Measurements from ENCODE around the gene PCLO.

Gene PCLO

DNA sequence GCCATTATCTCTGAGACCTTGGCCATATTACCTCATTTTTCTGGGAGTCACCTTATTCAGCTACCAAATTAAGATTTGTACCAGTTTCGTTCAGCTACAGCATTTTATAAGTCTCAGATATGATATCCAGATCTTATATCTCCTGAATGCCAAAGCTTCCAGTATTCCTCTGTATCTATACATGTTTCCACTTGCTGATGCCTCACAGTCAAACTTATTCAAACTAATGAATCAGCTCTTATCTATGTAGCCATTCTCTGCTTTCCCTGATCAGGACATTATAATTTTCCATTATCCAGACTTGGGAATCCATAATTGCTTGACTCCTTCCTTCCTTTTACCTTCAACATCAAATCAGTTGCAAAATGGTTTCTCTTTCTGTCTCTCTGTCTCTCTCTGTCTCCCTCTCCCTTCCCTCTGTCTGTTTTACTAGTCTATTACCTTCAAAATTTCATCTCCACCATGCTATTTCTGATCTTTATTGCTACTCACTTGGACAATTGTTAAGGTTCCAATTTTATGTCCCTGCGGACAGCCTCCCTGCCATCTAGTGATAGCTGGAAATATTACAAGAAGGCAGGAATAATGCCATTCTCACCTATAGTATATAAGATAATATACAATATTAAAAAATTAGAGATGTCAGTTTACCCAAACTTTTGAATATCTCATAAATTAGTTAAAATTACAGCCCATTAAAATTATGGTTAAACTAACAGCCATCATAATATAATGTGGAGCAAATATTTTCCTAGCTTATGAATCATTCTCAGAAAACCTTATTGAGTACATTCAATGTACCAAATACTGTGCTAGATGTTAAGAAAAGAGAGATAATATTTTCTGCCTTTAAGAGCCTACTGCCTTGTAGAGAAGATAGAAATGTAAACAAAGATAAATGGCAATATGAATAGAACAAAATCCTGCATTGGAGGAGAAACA is 89.8 kb downstream of the PCLO start:
- no peak overlapping the region for H3K4me3 ChIP-seq (ENCODE audit: low read length)
- H3K27me3 ChIP-seq (ENCODE audit: control insufficient read depth, insufficient read depth, low read length) = no peaks in the 10 kb centered on the region
- no peaks in the 10 kb centered on the region for H3K36me3 ChIP-seq (ENCODE audit: control insufficient read depth, insufficient read depth, low read length)
- no peaks in the 10 kb centered on the region for H3K9me3 ChIP-seq (ENCODE audit: control insufficient read depth, low read length)
- no peaks in the 10 kb centered on the region for H3K4me1 ChIP-seq (ENCODE audit: control insufficient read depth, insufficient read depth, low read length)
- H3K9ac ChIP-seq (ENCODE audit: low read length) = no peak overlapping the region

DNA sequence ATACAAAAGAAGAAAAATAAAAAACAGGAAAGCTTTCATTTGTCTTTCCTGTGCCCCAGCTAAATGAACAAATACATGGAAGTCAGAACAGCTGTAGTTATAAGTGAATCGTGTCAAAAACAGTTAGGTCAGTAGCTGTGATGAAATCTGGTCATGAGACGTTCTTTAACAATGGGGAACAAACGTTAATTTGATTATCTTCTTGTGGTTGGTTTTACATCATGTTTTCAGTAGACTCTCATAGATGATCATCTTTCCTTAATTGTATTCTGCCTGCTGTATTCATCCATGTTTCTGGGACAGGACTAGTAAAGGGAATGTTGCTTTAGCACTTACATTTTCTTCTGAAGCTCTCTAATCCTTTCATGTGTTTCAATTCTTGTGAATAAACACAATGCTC is 97.0 kb downstream of the PCLO start:
- Histone ChIP-seq H3K27me3 (ENCODE audit: control insufficient read depth, insufficient read depth, low read length) (no peaks in the 10 kb centered on the region), H3K4me1 (ENCODE audit: control insufficient read depth, insufficient read depth, low read length) (no peaks in the 10 kb centered on the region), H3K9ac (ENCODE audit: low read length) (no peak overlapping the region), H3K4me3 (ENCODE audit: low read length) (no peak overlapping the region), H3K9me3 (ENCODE audit: control insufficient read depth, low read length) (no peaks in the 10 kb centered on the region), H3K36me3 (ENCODE audit: control insufficient read depth, insufficient read depth, low read length) (no peaks in the 10 kb centered on the region)

DNA sequence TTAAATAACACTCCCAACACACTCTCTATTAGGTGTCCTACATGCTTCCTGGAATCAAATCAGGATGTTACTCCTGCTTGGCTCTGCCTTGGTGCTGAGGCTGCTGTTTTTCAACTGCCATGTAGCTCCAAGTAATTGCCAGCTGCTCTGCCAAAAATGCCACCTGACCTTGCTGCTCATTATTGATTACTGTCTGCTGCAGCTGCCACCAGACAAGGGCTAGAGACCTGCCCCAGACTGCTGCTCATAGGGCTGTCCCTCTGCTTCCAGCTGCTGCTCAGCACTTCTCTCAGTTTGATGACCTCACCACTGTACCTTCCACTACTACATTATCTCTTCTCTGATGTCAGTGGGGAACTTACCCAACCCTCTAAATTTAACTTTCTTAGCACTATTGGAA is 102.5 kb downstream of the PCLO start:
- Histone ChIP-seq H3K9me3 (ENCODE audit: control insufficient read depth, low read length) (no peaks in the 10 kb centered on the region), H3K9ac (ENCODE audit: low read length) (no peak overlapping the region), H3K4me1 (ENCODE audit: control insufficient read depth, insufficient read depth, low read length) (no peaks in the 10 kb centered on the region), H3K27me3 (ENCODE audit: control insufficient read depth, insufficient read depth, low read length) (no peaks in the 10 kb centered on the region), H3K4me3 (ENCODE audit: low read length) (no peak overlapping the region), H3K36me3 (ENCODE audit: control insufficient read depth, insufficient read depth, low read length) (no peaks in the 10 kb centered on the region)

DNA sequence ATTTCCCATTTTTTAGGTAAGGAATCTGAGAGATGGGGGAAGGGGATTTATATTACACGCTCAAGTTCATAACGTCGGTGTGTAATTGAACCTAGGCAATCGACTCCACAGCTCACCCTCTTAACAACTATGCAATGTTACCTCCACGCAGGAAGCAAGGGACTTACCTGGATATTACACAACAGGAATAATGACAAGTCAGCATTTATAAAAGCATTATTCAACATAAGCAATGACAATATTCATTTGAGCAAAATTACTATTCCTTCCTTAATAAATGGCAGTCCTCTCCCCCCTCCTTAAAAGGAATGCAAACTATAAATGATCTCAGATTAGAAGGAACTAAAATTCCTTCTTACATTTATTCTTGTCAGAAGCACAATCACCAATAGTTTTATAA is 104.0 kb downstream of the PCLO start:
- Histone ChIP-seq H3K9ac (ENCODE audit: low read length) (no peak overlapping the region), H3K36me3 (ENCODE audit: control insufficient read depth, insufficient read depth, low read length) (no peaks in the 10 kb centered on the region), H3K4me1 (ENCODE audit: control insufficient read depth, insufficient read depth, low read length) (no peaks in the 10 kb centered on the region)

DNA sequence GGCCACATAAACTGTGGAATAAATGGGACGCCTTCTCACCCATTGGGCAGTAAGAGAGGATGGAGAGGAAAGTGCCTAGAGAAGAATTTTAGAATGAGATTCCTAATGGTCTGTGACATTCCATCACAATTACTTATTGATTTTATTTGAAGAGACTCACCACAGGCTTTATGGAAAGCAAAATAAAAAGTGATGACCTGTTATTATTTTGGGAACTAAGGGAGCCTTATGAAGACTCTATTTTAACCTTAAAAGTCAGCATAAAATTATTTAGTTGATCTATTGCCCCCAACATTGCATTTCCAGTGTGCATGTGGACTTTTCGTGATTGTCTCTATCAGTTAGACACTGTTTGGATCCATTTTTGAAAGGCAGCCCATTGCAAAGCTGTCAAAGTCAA is 107.5 kb downstream of the PCLO start:
- Histone ChIP-seq H3K9ac (ENCODE audit: low read length) (no peak overlapping the region), H3K9me3 (ENCODE audit: control insufficient read depth, low read length) (no peaks in the 10 kb centered on the region), H3K4me1 (ENCODE audit: control insufficient read depth, insufficient read depth, low read length) (no peaks in the 10 kb centered on the region), H3K36me3 (ENCODE audit: control insufficient read depth, insufficient read depth, low read length) (no peaks in the 10 kb centered on the region), H3K4me3 (ENCODE audit: low read length) (no peak overlapping the region), H3K27me3 (ENCODE audit: control insufficient read depth, insufficient read depth, low read length) (no peaks in the 10 kb centered on the region)

More for the DNA sequence above, 104.0 kb downstream of the PCLO start:
- Histone ChIP-seq H3K9me3 (ENCODE audit: control insufficient read depth, low read length) (no peaks in the 10 kb centered on the region), H3K4me3 (ENCODE audit: low read length) (no peak overlapping the region), H3K27me3 (ENCODE audit: control insufficient read depth, insufficient read depth, low read length) (no peaks in the 10 kb centered on the region)

DNA sequence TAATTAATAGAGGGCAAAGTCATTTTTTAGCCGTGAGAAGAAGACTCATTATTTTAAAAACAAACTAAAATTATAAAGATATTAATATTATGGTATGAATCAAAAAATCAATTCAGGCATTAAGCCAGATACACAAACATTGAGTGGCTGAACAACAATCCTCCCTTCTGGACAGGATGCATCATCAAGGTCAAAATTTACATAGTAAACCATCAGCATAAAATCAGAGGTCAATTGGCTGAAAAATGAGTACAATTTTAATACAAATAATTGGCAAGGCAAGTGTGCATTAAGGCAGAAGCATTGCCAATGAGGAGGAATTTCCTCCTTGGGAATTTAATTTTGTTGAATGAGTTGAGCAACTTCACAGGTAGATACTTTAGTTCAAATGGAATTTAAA is 108.2 kb downstream of the PCLO start:
- Histone ChIP-seq H3K27me3 (ENCODE audit: control insufficient read depth, insufficient read depth, low read length) (no peaks in the 10 kb centered on the region), H3K9ac (ENCODE audit: low read length) (no peak overlapping the region), H3K4me3 (ENCODE audit: low read length) (no peak overlapping the region), H3K9me3 (ENCODE audit: control insufficient read depth, low read length) (no peaks in the 10 kb centered on the region), H3K36me3 (ENCODE audit: control insufficient read depth, insufficient read depth, low read length) (no peaks in the 10 kb centered on the region), H3K4me1 (ENCODE audit: control insufficient read depth, insufficient read depth, low read length) (no peaks in the 10 kb centered on the region)

DNA sequence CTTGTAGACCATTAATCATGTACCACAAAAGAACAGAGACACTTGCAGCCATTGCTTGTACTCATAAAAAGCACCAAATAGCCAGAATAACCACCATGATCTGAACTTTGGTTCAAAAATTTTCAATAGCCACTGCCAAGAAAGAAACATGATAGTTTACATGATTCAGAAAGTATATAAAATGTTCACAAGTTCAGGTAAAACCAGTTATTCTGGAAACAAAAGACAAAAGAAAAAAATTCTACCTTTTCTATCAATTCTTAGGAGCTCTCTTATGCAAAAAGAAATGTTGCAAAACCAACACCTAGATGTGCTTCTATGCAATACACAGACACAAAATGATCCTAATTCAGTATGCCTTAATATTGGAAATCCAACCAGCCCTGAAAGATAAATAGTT is 108.7 kb downstream of the PCLO start:
- Histone ChIP-seq H3K27me3 (ENCODE audit: control insufficient read depth, insufficient read depth, low read length) (no peaks in the 10 kb centered on the region), H3K4me3 (ENCODE audit: low read length) (no peak overlapping the region), H3K36me3 (ENCODE audit: control insufficient read depth, insufficient read depth, low read length) (no peaks in the 10 kb centered on the region), H3K4me1 (ENCODE audit: control insufficient read depth, insufficient read depth, low read length) (no peaks in the 10 kb centered on the region), H3K9me3 (ENCODE audit: control insufficient read depth, low read length) (no peaks in the 10 kb centered on the region), H3K9ac (ENCODE audit: low read length) (no peak overlapping the region)

DNA sequence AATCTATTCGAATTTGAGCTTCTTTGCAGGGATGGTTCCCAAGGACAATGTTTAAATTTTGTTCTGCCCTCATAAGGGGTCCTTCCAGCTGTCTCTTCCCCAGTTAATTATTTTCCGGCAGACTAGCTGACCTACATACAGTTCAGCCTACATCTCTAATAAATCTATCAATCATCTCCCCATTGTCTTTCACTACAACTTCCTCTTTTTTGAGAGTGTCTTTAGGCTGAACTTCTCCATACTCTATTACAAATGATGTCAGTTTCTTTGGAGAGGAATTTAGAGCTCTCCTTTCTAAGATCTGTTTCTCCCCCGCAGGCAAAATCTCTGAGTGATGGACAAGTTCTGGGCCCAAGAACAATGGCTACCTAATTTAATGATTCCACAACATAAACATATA is 122.2 kb downstream of the PCLO start:
- H3K4me1 ChIP-seq (ENCODE audit: control insufficient read depth, insufficient read depth, low read length) = peaks cover 8% of the 10 kb centered on the region
- no peak overlapping the region for H3K4me3 ChIP-seq (ENCODE audit: low read length)
- H3K9ac ChIP-seq (ENCODE audit: low read length) = no peak overlapping the region
- H3K36me3 ChIP-seq (ENCODE audit: control insufficient read depth, insufficient read depth, low read length) = no peaks in the 10 kb centered on the region
- no peaks in the 10 kb centered on the region for H3K27me3 ChIP-seq (ENCODE audit: control insufficient read depth, insufficient read depth, low read length)
- H3K9me3 ChIP-seq (ENCODE audit: control insufficient read depth, low read length) = no peaks in the 10 kb centered on the region

DNA sequence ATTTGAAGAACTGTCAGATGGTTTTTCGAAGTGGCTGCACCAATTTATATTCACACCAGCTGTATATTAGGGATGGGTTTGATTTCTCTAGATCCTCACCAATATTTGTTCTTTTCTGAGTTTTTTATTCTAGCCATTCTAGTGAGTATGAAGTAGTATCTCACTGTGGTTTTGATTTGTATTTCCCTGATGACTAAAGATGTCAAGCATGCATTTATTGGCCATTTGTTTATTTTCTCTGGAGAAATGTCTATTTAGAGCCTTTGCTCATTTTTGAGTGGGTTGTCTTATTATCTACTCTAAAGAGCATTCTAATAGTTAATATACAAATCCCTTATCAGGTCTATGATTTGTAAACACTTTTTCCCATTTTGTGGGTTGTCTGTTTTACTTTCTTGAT is 123.9 kb downstream of the PCLO start:
- Histone ChIP-seq H3K9ac (ENCODE audit: low read length) (no peak overlapping the region), H3K36me3 (ENCODE audit: control insufficient read depth, insufficient read depth, low read length) (no peaks in the 10 kb centered on the region), H3K27me3 (ENCODE audit: control insufficient read depth, insufficient read depth, low read length) (no peaks in the 10 kb centered on the region), H3K4me1 (ENCODE audit: control insufficient read depth, insufficient read depth, low read length) (peaks cover 8% of the 10 kb centered on the region), H3K9me3 (ENCODE audit: control insufficient read depth, low read length) (no peaks in the 10 kb centered on the region), H3K4me3 (ENCODE audit: low read length) (no peak overlapping the region)

DNA sequence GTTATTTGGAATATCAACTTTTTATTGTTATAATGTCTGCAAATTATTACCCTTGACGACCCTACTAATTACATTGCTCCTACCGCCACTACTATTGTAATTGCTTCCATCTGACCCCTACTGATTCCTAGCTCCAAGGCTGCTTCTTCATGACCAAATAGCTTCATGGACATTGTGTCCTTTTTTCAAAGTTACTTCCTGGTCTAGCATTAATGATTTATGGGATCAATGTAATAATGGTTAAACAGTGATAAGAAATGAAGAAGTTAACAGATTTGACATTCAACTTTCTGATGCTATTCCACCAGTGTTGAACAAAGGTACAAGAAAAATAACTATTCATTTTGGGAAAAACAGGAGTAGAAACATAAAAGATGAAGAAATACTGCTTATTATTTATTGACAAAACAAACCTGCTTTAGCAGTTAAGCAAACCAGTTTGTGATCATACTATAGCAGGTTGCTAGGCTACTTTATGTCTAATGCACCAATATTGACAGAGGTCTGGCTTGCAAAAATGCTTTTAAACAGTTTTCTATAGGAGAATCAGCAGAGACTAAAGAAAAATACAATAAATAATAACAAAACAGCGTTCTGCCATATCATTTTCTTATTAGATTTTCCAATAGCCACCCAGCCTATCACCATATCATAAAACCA is 125.8 kb downstream of the PCLO start:
- H3K27me3 ChIP-seq (ENCODE audit: control insufficient read depth, insufficient read depth, low read length) = no peaks in the 10 kb centered on the region
- H3K9me3 ChIP-seq (ENCODE audit: control insufficient read depth, low read length) = no peaks in the 10 kb centered on the region
- no peak overlapping the region for H3K4me3 ChIP-seq (ENCODE audit: low read length)
- H3K9ac ChIP-seq (ENCODE audit: low read length) = no peak overlapping the region
- peaks cover 8% of the 10 kb centered on the region for H3K4me1 ChIP-seq (ENCODE audit: control insufficient read depth, insufficient read depth, low read length)
- H3K36me3 ChIP-seq (ENCODE audit: control insufficient read depth, insufficient read depth, low read length) = no peaks in the 10 kb centered on the region

DNA sequence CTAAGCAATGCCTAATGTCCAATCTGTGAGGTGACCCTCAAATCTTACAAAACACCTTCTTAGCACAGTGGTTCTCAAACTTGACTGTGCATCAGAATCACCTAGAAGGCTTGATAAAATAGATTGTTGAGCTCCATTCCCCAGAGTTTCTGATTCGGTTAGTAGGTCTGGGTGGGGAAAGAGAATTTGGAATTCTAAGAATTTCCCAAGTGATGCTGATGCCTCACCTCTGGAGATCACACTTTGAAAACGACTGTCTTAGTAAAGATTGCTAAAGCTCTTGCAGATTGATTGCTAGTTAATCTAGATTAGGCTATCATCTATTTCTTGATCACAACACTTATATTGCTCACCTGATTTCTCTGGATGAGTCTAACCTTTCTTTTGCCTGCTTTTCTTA is 126.6 kb downstream of the PCLO start:
- Histone ChIP-seq H3K36me3 (ENCODE audit: control insufficient read depth, insufficient read depth, low read length) (no peaks in the 10 kb centered on the region), H3K27me3 (ENCODE audit: control insufficient read depth, insufficient read depth, low read length) (no peaks in the 10 kb centered on the region), H3K9ac (ENCODE audit: low read length) (no peak overlapping the region), H3K4me3 (ENCODE audit: low read length) (no peak overlapping the region), H3K9me3 (ENCODE audit: control insufficient read depth, low read length) (no peaks in the 10 kb centered on the region), H3K4me1 (ENCODE audit: control insufficient read depth, insufficient read depth, low read length) (peaks cover 8% of the 10 kb centered on the region)

DNA sequence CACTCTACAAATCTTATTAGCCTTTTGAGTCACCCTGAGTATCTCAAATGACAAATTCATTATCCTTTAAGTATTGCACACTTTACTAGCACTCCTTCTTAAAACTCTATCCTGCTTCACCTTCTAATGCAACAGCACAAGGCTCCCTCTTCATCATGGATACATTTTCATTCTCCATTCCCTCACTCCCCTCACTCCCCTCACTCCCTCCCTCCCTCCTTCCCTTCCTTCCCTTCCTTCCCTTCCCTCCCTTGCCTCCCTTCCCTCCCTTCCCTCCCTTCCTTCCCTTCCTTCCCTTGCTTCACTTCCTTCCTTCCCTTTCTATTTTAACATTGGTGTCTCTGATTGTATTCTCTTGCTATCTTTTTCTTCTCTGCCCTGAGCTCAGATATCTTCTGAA is 130.5 kb downstream of the PCLO start:
- H3K4me3 ChIP-seq (ENCODE audit: low read length) = no peak overlapping the region
- H3K27me3 ChIP-seq (ENCODE audit: control insufficient read depth, insufficient read depth, low read length) = no peaks in the 10 kb centered on the region
- no peak overlapping the region for H3K9ac ChIP-seq (ENCODE audit: low read length)
- peaks cover 8% of the 10 kb centered on the region for H3K4me1 ChIP-seq (ENCODE audit: control insufficient read depth, insufficient read depth, low read length)
- H3K36me3 ChIP-seq (ENCODE audit: control insufficient read depth, insufficient read depth, low read length) = no peaks in the 10 kb centered on the region
- H3K9me3 ChIP-seq (ENCODE audit: control insufficient read depth, low read length) = no peaks in the 10 kb centered on the region

Measured in mucosa of stomach (tissue), 1 donor.